HG02759 (cell line): Measurements from ENCODE around the gene SLC16A9.
"Not testable (repeated sequence)": the region's sequence is repeated elsewhere in the genome, so short reads cannot be mapped to it uniquely, and the experiment has no call there.

Experiments used
- ATAC-seq: cut with Tn5 transposase; IDR thresholded peaks from one replicate; pipeline ENCODE4 v1.9.1; 2021; ENCODE audit warnings: mild to moderate bottlenecking, moderate library complexity; ENCODE audit not compliant: unreplicated experiment

SLC16A9 gene

GRCh38 chr10:59709395-59710125 is at the start of gene SLC16A9:
Gene SLC16A9 (minus strand): TSS chr10:59709850. CDS start chr10:59684291, 25,559 bp downstream.
- peak; percentile 91 for ATAC-seq

DNA sequence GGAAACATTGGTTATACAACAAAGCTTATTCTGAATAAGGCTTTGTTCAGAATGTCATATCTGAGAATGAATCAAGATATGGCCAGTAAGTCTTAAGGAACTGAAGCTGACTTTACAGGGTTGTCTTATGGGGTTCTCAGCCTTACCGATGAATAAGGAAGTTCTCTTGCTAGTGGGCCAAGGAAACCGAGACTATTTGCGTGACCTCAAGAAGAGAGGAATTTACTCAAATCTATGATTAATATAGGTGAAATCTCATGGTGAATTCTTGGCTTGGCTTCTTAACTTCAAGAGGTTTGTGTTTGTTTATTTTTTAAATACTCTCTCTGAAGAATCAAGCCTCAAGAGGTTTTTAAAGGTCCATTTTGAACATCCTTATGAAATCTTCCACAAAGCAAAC is 48.3 kb upstream of the SLC16A9 start:
- no peak for ATAC-seq

- no peak for ATAC-seq
Measured at GRCh38 chr10:59754951-59755350, 45.3 kb upstream of the SLC16A9 start.

DNA sequence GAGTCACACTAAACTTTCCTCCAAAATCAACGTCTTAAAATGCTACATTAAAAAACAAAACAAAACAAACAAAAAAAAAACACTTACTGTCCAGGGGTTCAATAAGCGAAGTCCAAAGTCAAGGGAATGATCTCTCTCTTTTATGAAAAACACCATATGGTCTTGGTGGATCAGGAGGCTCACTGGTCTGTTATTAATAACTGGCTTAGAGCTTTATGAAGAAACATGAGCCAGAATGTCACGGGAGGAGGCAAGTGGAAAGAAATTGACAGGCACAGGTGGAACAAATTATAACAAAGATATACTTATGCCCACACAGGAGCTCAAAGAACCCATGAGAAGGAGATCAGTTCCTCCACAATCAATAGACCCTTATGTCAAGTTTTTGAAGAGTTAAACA is 43.6 kb upstream of the SLC16A9 start, which contains the start of gene MRLN:
Gene MRLN (minus strand): TSS at position 189 of the 400 bp plus-strand sequence.
- ATAC-seq, result no peak

- no peak for ATAC-seq
Measured at GRCh38 chr10:59752278-59752940, 42.8 kb upstream of the SLC16A9 start.

DNA sequence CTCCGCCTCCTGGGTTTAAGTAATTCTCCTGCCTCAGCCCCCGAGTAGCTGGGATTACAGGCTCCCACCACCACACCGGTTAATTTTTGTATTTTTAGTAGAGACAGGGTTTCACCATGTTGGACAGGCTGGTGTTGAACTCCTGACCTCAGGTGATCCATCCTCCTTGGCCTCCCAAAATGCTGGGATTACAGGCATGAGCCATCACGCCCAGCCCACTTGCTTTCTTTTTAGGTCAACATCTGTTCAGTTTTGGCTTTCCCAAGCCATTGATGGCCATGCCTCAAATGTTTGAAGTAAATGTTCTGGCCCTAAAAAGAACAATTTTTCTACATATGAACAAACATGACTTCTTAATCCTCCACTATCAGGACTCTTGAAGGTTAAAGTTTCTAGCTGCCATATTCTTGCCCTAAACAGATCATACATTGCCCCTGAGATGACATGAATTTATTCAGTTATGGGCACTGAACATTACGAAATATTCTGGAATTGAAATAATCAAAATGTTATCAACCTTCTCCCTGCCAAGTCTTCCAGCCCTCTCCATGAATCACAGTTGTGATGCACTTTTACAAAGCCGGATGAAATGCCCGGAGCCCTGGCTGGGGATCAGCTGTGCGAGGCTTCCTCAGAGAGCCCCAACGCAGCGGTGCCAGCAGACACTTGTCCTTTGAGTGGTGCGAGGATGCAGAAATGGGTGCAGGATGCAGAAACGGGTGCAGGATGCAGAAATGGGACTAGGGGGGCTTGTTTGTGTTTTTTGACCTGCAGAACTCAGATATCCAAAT is 40.7 kb upstream of the SLC16A9 start:
- no peak for ATAC-seq

GRCh38 chr10:59748834-59749233 is 39.2 kb upstream of the SLC16A9 start:
- peak; percentile 74 for ATAC-seq

DNA sequence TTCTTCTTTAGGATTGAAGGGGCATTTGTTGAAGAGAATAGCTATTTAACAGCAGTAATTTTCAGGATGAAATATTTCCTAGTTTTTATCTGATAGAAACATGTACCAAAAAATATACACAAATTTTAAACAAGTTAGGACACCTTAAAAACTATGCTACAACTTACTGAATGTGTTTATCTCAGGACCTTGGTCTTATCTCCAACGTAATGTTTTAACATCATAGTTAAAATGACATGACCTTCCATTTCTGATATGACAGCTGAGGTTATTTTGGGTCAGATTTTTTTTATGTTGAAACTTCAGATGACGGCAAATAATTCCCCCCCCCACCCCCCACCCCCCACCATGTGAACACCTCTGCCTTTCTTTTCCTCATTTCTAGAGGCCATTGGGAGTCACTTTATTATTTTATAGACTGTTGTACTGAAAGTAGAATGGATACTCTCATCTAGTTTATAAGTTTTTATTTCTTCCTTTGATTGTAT is 35.6 kb upstream of the SLC16A9 start:
- ATAC-seq, result no peak

DNA sequence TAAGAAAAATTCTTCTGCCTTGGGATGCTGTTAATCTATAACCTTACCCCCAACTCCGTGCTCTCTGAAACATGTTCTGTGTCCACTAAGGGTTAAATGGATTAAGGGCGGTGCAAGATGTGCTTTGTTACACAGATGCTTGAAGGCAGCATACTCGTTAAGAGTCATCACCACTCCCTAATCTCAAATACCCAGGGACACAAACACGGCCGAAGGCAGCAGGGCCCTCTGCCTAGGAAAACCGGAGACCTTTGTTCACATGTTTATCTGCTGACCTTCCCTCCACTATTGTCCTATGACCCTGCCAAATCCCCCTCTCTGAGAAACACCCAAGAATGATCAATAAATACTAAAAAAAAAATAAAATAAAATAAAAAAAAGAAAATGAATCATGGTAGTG is 35.1 kb upstream of the SLC16A9 start:
- not testable (repeated sequence) for ATAC-seq

GRCh38 chr10:59744156-59744555 is 34.5 kb upstream of the SLC16A9 start:
- not testable (repeated sequence) for ATAC-seq

GRCh38 chr10:59741583-59741982 is 31.9 kb upstream of the SLC16A9 start:
- no peak for ATAC-seq

DNA sequence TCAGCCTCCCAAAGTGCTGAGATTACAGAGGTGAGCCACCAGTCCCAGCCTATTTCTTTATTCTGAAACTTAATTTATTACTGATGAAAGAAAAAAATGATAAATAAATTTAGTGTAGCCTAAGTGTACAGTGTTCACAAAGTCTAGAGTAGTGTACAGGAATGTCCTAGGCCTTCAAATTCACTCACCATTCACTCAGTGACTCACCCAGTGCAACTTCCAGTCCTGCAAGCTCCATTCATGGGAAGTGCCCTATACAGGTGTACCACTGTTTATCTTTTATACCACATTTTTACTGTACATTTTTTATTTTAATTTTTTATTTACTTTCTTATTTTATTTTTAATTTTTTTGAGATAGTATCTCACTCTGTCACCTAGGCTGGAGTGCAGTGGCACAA is 31.4 kb upstream of the SLC16A9 start:
- no peak for ATAC-seq

GRCh38 chr10:59736749-59737148 is 27.1 kb upstream of the SLC16A9 start:
- ATAC-seq, result no peak

DNA sequence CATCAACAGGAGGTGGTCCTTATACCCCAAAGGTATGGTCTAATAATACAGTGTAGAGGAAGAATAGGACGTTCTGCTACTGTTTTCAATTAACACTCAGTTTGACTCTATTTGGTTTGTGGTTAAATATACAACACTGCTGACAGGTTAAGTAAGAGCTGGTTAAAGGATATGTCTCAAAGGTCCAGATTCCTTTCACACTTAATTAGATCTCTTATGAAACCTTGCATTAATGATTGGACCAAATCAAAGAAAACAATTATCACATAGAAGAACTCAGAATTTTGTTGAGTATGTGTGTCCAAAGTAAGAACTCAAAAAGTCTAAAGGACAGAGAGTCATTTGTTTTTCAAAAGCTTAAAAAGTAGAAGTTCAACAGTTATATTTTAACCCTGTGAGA is 25.6 kb upstream of the SLC16A9 start:
- ATAC-seq, result no peak

- ATAC-seq, result no peak
Measured at GRCh38 chr10:59734014-59734462, 24.4 kb upstream of the SLC16A9 start.

GRCh38 chr10:59733321-59734013 is 23.8 kb upstream of the SLC16A9 start:
- not testable (repeated sequence) for ATAC-seq

- not testable (repeated sequence) for ATAC-seq
Measured at GRCh38 chr10:59732849-59733248, 23.2 kb upstream of the SLC16A9 start.

DNA sequence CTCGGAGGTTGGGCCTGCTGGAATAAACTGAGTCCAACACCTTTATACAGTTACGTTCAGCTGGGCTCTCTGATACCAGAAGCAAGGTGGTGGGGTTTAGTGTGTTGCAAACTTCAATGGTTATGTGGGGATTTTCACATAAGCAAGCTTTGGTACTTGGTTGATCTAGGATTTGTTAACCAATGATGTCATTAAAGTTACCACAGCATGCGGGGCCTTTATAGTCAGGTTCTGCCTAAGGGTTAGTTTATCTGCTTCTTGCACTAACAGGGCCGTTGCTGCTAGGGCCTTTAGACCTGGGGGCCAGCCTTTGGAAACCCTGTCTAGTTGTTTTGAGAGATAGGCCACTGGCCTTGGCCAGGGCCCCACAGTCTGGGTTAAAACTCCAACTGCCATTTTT is 19.5 kb upstream of the SLC16A9 start:
- ATAC-seq, result not testable (repeated sequence)

GRCh38 chr10:59724098-59724938 is 14.7 kb upstream of the SLC16A9 start:
- ATAC-seq, result no peak

GRCh38 chr10:59720377-59720776 is 10.7 kb upstream of the SLC16A9 start:
- no peak for ATAC-seq
